ENCODE data around the gene EPB41L5. TPM values are rescaled to one million over a fixed set of nuclear protein-coding genes. Genes with fewer than 3 reads are reported as not detected.

The EPB41L5 gene
- total and polyA plus RNA-seq, 2 donors (not counting 3 experiments of a cell fraction or from before 2014, with no cell fraction given), result 8.4 to 13.6 TPM

DNA sequence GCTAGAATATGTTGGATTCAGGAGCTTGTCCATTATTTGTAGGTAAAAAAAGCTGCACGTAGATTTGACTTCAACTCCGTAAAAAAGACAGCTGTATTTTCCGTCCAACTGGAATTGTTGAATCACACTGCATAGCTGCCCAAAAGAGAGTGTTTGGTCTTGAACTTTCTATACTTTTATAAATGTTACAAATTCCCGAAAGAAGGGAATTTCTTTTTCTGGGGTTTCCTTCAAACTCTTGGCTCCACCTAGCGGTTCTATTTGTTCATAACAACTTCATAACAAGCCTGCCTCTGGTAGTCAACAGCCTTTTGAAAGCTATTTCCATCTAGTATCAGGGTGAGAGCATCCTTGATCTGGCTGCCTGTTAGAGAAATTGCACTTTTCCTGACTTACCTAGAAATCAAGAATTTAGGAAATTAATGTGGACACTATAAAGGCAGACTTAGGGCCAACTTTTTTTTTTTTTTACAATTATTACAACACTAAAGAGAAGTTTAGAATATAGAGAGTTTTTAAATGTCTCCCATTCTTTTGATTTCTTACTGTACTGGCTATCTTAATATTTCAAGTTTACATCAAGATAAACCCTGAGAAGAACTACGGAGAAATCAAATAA lies 162.2 kb downstream of the EPB41L5 start:
- no peaks in the 10 kb centered on the region for H3K4me1 ChIP-seq (ENCODE audit: control insufficient read depth, extremely low read depth, insufficient read depth, low read length)
- DNase-seq (ENCODE audit: low read depth, low spot score) (peak; percentile 75), FAIRE-seq (peak; percentile 88)
- no TSS peak for BruUV-seq (replicated peaks)
- H2AFZ ChIP-seq (ENCODE audit: low read depth, low read length), result no peak overlapping the region
- H4K20me1 ChIP-seq (replicated peaks; ENCODE audit: control insufficient read depth, extremely low read depth, insufficient read depth, low read length), result no peaks in the 10 kb centered on the region
- no peak overlapping the region for H3K27ac ChIP-seq (ENCODE audit: insufficient read depth, low read depth, low read length)
- no peaks in the 10 kb centered on the region for H3K9me3 ChIP-seq (replicated peaks; ENCODE audit: control insufficient read depth, insufficient read depth, low read length)
- H3K27me3 ChIP-seq (ENCODE audit: control insufficient read depth in 2 of 2, insufficient read depth in 2 of 2, low read length in 2 of 2), result no peaks in the 10 kb centered on the region
- no peak overlapping the region for H3K4me2 ChIP-seq (ENCODE audit: insufficient read depth, low read length)
- H3K4me3 ChIP-seq (replicated peaks in 1 of 3; ENCODE audit: insufficient read depth in 1 of 3, low read depth in 1 of 3, low read length in 3 of 3), result no peak overlapping the region
- intact Hi-C loops (cut with micrococcal nuclease) (loop anchor here (1.0 to 5.0 kb wide), 9 partner anchors 42 to 533 kb away; partner anchors contain the start of gene EPB41L5), dilution Hi-C loops (cut with MboI; ENCODE audit: extremely low pct_ligation_motif_present, low sequenced_read_pairs) (no loop called here)
- H3K79me2 ChIP-seq (ENCODE audit: control insufficient read depth, insufficient read depth, low read length), result no peaks in the 10 kb centered on the region
- no peak overlapping the region for H3K9ac ChIP-seq (replicated peaks; ENCODE audit: extremely low read depth, insufficient read depth, low read length)
- TF ChIP-seq JUN (IDR thresholded peaks at IDR 0.05; ENCODE audit: borderline replicate concordance, insufficient read depth, insufficient read length, low read depth) (no peak), GATA2 (IDR thresholded peaks at IDR 0.05; ENCODE audit: insufficient read depth, insufficient read length, low read depth, low read length) (no peak), POLR2AphosphoS5 (IDR thresholded peaks at IDR 0.05; ENCODE audit: insufficient read depth, low read depth, low read length) (no peak), POLR2A (IDR thresholded peaks at IDR 0.05; ENCODE audit: low read depth, low read length) (no peak), EZH2 (IDR thresholded peaks at IDR 0.05; ENCODE audit: borderline replicate concordance, low read depth, low read length, severe bottlenecking) (no peak)
- TF ChIP-seq, protein P1, sequence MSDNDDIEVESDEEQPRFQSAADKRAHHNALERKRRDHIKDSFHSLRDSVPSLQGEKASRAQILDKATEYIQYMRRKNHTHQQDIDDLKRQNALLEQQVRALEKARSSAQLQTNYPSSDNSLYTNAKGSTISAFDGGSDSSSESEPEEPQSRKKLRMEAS (IDR thresholded peaks at IDR 0.05; ENCODE audit: insufficient read depth, insufficient read length), result no peak
- TF ChIP-seq, protein P2, sequence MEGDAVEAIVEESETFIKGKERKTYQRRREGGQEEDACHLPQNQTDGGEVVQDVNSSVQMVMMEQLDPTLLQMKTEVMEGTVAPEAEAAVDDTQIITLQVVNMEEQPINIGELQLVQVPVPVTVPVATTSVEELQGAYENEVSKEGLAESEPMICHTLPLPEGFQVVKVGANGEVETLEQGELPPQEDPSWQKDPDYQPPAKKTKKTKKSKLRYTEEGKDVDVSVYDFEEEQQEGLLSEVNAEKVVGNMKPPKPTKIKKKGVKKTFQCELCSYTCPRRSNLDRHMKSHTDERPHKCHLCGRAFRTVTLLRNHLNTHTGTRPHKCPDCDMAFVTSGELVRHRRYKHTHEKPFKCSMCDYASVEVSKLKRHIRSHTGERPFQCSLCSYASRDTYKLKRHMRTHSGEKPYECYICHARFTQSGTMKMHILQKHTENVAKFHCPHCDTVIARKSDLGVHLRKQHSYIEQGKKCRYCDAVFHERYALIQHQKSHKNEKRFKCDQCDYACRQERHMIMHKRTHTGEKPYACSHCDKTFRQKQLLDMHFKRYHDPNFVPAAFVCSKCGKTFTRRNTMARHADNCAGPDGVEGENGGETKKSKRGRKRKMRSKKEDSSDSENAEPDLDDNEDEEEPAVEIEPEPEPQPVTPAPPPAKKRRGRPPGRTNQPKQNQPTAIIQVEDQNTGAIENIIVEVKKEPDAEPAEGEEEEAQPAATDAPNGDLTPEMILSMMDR (IDR thresholded peaks at IDR 0.05; ENCODE audit: extremely low read depth in 1 of 2, insufficient read depth in 1 of 2, low read depth in 1 of 2, low read length in 2 of 2), result peak; percentile 46 to 57
- POLR2A ChIA-PET, result interaction anchor here (1.0 kb wide), 1 partner anchor 41 kb away, joined by 3 read pairs; no protein-coding TSS in a partner anchor
- no peaks in the 10 kb centered on the region for H3K36me3 ChIP-seq (ENCODE audit: control insufficient read depth in 2 of 2, extremely low read depth in 1 of 2, insufficient read depth in 2 of 2, low read length in 2 of 2)
- CTCF ChIA-PET, result interaction anchor here (0.7 to 10.3 kb wide), 91 partner anchors 9 to 658 kb away, joined by 3 to 255 read pairs (median 4); partner anchors contain the start of genes EPB41L5, RALB, TMEM177 and TMEM185B
- no peaks in the 10 kb centered on the region for H3K9me1 ChIP-seq (replicated peaks; ENCODE audit: control insufficient read depth, extremely low read depth, insufficient read depth, low read length)
